Anterior cingulate cortex (tissue), 58 donors: ENCODE results near the gene PPP1R9A.
A peak's percentile ranks its signal among the peaks of the same experiment; 100 is the strongest.

ENCODE experiments used
- DNase-seq, 58 donors: peaks; one replicate each; lab custom pipeline; 2025; lab: John Stamatoyannopoulos, UW

PPP1R9A gene

DNA sequence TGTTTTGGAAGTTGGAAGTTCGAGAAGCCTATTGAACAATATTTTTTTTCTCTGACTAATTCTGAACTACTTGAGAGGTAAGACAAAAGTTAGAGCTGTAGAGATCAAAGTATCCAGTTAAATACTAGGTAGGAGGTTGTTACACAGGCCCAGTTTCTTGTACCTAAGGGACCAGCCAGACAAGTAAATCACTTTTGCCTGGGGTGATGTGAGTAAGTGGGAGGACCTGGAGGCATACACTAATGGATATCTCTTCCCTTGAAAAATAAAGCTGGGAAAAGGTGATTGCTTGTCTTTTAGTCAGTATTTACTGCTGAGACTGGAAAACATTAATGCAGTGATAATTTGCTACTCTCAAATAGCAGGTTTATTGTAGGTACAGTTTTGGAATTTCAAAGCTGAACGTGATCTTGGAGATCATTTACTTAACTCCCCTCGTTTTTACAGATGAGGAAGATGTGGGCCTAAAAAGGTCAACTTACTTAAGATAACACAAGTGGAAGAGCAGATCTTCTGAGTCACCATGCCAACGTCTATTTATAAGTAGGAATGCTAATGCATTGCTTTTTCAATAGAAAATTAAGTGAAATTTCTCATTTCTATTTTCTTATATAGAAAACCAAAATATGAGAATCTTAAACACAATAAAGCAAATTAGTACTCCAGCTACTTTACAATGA lies 181.3 kb downstream of the PPP1R9A start:
- DNase-seq: no peak

DNA sequence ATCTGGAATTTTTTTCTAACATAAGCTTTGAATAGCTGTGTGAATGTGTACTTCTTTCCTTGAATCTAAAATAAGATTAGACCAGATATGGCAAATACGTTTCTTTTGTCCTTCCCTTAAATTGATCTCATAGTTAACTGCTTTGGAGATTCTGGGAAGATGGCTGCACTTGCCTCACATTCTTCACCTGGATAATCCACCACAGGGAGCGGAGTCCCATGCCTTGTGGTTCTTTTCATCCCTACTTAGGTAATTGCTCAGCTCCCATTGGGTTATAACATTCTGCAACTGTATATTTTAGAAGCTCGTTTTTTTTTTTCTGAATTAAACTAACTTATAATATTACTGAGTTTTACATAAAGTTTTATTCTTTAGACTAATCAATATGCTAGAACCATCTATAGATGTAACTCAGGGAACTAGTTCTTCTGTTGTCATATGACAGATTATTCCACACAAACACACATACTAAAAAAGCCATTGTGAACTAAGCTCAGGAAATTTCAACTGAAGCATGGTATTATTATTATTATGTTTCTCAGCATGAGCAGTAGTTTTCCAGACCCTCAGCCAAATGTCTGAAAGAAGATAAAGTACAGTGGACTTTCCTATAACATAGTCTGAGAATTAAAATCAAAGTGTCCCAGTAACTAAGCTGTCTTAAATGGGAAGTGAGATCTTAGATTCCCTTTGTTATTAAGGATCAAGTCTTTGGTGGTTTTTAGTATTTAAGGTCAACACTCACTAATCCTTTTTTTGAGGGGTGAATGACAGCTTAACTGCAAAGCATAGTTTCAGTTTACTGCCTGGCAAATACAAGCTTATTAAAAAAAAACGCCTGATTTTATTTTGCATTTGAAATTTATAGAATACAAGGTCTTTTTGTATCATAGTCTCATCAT lies 182.3 kb downstream of the PPP1R9A start:
- no peak for DNase-seq

DNA sequence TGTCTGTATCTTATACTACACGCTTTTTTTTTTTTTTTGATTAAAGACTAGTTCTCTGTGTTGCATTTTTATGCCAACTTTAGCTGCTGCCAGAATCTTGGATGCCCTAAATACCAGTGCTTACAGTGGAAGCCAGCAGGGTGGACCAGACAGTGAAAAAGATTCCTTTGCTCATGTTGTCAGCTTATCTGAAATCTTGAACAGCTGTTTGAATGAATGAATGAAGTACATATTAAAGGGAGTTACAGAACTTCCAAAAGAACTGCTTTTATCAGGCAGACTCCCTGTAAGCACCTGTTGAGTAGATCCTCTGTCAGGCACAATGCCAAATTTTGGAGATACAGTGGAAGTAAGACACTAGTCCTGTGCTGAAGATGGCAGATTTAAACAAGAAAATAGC lies 184.9 kb downstream of the PPP1R9A start:
- peak in 1 of 58 donors; percentile 10 for DNase-seq

DNA sequence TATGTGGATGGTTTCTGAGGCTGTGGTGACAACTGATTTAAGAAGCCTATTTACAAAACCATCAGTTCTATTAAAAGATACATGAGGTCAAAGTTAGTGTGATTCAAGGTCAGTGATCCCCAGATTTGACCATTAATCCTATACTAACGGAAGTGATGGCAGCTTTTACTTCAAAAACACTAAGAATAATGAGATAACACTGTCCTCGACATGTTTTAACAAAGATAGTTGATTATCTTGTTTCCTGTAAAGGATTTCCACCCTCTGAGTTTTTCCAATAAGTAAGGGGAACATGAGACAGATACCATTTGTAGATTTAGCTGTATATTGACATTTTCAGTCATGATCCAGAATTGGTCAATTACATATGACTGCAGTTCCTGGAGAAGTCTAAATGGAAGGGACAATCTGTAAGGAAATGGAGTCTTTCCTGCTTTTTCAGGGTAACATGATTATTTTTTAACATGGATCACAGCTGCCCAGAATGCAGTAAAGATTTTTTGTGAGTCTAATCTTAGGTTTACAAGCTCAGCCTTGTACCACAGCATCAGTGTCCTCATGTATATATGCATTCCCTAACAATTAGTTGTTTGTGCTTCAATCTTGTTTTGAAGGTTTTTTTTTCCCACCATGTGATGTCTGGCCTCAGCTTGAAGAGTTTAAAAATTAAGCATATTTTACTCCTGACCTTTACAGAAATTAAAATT lies 188.0 kb downstream of the PPP1R9A start:
- DNase-seq: peak in 1 of 58 donors; percentile 39

DNA sequence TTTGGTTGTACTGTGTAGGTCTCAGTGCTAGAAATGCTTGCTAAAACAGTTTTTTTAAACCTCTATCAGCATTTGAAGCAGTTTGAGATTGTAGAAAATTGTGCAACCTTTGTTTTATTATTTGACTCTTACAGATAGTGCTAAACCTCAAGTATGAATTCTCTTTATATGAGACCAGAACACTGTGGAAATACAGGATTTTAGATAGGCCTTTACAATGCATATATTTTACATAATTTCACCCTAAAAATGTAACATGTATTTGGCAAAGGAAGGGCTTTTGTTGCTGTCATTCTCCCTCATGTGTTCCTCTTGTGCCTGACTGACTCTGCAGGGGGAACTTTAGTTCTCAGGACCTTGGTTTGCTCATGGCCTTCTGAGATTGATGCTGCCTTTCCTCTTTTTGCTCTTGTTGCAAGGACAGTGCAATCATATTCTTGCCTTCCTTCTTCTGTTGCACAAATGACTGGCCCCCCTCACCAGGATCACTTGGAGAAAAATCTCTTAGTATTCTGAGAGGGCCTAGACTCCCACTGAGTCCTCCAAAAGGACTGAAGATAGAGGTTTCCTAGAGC lies 188.7 kb downstream of the PPP1R9A start:
- no peak for DNase-seq

DNA sequence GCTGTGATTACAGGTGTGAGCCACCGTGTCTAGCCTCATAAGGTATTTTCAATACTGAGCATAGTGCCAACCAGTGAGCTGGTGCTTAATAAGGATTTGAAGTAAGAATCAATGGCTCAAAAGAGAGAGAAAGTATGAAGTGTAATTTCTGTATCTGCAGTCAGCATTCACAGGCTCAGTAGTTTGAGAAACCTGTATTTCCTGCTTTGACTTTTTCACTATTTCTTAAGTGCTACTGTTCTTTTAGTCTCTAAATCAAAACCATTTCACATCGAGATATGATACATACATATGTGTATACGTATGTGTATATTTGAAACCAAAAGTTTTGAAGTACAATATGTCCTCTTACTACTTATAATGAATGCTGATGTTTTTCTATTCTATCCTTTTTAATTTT lies 189.9 kb downstream of the PPP1R9A start:
- DNase-seq: no peak

DNA sequence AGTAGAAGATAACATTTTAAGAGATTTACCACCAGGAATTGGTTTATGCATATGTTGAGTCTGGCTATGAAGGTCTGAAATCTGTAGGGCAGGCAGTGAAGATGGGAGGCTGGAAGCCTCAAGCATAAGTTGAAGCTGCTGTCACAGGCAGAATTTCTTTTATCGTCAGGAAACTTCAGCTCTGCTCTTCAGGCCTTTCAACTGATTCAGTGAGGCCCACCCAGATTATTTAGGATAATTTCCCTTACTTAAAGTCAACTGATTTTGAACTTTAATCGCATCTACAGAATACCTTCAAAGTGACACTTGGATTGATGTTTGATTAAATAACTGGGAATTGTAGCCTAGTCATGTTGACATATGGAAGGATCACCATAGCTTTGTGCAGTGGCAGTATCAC lies 190.5 kb downstream of the PPP1R9A start:
- no peak for DNase-seq

DNA sequence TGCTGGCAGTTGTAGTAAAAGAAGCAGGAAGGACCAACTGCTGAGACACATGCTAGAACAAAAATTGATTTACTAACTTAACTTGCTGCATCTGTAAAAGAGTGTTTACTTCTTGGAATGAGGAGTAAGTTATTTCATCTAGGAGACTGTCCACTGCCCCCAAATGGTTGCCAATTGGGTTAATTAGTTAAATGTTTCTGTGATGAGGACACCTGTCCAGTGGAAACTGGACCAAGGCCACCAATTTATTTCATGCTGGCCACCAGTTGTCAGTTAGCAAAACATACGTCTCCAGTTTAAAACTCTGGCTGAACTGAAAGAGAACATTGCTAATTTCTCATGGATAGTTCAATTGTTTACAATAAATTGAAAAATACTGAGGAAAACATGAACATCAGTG lies 191.7 kb downstream of the PPP1R9A start:
- no peak for DNase-seq

DNA sequence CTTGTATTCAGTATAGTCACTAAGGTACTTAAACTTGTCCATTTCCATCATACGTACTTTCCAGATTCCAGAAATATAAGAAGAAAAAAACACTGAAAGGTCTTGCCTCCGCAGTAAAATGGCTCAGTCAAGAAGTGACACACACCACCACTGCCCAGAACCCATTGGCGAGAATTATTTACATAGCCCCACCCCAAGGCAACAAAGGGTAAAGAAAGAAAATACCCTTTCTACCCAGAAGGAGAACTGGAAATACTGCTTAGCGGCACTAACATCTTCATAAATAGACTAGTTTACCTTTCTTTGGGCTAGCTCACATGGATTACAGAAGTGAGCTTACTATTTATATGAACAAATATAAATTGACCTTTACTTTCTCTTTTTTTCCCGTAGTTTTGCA lies 194.0 kb downstream of the PPP1R9A start:
- no peak for DNase-seq

DNA sequence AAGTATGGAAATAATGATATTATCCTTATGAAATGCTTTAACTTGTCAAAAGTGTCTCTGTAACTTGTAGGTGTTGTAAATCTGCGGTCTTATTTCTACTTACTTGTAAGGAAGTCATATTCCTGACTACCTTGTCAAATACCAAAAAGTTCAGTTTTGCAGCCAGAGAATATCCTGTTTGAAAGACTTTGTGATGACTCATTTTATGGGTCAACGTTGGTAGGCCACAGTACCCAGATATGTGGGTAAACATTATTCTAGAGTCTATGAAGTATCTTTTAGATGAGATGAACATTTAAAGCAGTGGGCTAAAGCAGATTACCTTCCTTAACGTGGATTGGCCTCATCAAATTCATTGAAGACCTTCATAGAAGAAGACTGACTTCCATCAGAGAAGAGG lies 195.3 kb downstream of the PPP1R9A start:
- no peak for DNase-seq

DNA sequence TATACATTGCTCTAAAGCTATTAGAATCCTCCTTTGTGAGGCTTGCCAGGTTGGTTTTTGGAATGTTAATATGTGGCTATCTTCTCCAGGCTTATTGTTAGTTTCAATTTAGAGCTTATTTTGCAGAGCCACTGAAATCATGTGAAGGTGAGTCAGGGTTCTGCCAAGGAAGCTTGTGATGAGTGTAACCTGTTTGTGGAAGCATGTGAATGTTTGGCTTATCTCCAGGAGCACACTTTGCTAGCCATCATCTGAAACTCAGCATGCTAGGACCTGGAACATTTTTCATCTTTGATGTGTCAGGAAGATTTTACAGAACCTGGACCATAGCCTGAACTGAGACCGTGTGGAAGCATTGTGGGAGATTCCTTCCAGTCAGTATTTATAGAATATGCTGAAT lies 197.3 kb downstream of the PPP1R9A start:
- no peak for DNase-seq

DNA sequence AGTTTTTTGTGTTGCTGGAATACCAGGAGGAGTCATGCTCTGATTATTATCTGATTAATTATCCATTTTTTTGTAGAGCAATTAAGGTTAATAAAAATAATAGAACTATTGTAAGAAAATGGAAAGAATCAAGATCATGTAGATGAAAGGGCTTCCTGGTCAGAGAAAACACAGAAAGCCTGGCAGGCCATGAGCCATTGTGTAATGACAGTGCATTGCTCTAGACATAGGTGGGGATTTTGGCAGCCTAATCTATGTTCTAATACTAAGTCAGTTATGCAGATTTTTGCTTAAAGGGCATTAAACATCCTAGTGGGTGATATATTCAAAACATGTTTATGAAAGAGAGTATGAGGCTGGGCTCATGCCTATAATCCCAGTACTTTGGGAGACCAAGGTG lies 198.2 kb downstream of the PPP1R9A start:
- no peak for DNase-seq

DNA sequence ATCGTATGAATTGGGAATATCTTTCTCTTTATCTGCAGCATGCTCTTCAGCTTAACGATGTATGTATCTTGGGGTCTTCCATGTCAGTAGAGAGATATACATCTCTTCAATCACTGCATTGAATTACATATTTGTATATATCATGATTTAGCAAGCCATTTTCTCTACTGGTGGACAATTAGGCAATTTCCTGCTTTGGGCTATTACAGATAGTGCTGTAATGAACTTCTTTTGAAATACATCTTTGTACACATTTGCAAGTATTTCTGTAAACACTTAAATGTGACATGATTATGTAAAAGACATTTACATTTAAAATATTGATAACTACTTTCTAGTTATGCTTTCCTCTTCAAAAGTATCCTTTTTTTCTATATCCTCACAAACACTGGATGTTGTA lies 199.0 kb downstream of the PPP1R9A start:
- no peak for DNase-seq

DNA sequence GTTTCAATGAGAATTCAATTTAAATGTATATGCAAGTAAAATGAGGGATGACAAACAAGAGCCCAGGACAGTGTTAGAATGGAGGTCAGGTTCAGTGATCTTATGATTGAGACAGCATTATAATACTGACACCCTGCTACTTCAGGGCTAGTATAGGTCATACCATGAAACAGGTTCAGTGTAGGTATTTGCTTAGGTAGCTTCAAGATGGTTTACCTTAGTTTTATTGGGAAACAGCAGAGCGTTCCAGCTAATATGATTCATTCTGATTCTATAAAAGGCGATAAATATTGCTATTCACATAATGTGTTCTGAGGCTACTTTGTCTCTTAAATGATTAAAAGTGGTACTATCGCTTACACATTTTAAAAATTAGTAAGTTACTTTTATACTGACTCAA lies 203.3 kb downstream of the PPP1R9A start:
- no peak for DNase-seq

DNA sequence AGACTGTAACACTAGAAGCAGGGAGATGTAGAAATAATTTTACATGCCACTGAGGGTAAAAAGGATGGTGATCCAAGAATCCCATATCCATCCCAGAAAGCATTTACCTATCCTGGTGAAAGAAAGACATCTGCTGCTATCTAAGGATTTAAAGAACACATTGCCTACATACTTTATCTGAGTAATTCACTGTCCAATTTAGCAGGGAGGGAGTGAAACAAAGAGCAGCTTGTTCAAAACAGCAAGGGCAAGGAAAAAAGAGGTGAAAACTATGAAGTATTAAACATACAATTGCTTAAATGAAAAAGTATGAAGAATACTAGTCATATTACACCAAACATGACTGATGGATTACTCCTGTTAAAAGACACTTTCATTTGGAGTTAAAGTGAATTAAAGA lies 206.2 kb downstream of the PPP1R9A start:
- no peak for DNase-seq

DNA sequence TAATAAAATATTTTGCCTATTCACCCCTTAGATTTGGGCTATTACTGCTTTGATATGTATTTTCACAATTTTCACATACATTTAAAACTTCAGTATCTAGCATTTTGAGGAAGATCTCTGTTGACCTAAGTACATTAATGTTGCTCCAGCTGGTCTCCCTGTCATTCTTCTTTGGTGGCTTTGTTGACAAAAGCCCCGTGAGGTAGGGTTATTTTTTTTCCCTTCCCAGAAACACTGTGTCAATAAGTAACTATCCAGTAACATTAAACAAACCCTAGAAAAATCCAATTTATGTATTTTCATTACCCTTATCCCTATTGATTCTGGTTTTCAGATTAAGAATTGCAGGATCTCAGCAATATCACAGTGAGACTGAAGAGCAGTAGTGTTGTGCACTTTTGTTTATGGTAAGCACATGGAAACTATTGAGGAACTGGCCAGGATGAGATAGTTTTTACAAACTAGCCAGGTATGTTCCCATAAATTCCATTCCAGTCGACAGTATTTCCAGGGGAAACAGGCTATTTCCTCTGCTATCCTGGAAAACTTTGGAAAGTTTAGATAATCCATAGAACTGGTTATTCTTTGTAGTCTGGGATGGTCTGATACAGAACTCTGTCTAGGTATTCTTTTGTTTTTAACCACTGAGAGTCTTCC lies 218.8 kb downstream of the PPP1R9A start:
- no peak for DNase-seq

DNA sequence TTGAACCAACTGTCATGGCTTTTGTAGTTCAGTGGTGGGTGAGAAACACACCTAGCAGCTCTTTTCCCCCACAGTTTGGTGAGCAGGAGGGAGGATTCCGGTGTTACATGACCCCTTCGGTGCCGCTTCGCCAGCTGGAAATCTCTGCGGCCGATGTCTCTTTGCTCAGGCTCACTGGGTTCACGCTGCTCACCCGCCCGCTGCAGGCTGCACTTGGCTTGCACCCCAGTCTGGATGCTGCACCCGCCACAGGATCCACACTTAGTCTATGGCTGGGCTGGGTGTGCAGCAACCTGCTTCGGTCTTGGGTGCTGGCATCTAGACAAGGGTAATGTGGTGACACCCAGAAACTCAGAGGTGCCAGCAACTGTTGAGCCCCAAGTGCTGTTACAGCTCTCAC lies 225.1 kb downstream of the PPP1R9A start:
- DNase-seq: no peak

DNA sequence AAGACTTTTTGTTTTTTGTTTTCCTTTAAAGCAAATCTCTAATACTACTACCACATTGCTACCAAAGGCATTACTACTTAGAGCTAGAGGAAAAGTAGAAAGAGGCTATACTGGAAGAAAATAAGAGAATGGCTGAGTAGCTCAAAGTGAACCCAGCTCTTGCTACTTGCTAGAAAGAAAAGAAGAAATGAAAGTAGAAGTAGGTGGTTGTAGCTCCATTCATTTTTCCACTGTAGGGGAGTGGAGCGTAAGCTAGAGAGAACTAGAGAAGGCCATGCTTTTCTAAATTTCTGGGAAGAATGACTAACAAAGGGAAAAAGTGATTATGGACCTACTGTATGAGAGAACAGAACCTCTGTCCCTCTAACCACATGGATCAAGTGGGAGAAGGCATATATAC lies 232.5 kb downstream of the PPP1R9A start:
- no peak for DNase-seq

DNA sequence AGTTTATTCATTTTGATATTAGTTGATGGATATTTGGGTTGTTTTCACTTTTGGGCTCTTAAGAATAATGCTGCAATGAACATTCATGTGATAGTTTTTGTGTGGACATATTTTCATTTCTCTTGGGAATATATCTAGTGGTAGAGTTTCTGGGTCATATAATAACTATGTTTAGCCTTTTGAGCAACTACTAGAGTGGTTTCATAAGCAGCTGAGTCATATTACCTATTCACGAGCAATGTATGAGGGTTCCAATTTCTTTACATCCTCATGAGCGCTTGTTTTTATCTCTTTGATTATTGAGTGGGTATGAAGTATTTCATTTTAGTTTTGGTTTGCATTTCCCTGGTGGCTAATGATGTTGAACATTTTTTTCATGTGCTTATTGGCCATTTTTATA lies 234.4 kb downstream of the PPP1R9A start:
- no peak for DNase-seq

DNA sequence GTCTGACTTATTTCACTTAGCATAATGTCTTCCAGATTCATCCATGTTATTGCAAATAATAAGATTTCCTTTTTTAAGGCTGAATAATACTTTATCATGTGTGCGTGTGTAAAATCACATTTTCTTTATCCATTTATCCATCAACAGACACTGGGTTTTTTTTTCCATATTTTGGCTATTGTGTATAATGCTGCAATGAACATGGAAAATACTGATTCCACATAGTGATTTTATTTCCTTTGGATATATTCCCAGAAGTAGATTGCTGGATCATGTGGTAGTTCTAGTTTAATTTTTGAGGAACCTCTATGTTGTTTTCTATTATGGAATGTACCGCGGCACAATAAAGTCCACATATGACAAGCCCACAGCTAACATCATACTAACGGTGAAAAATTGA lies 236.9 kb downstream of the PPP1R9A start:
- DNase-seq: no peak

DNA sequence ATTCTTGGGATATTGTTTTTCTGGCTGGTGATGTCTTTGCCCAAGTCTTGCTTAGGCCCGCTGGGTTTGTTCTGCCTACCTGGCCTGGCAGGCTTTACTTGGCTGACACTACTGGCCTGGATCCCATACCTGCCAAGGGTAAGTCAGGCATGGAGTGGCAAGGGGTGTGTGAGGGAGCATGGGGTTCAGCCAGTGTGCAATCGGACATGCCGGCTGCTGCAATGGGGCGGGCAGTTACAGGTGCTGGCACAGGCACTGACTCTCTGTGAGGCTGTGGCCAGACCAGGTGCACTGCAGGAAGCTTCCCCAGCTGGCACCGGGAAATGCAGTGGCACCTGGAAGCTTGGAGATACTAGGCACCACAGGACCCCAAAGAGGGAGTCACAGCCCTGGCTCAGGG lies 248.6 kb downstream of the PPP1R9A start:
- no peak for DNase-seq
